Activated naive CD8-positive, alpha-beta T cell treated with anti-CD3 and anti-CD28 coated beads, Interleukin-2, amount 10 ng/mL, durations not matched to agents 7 days and 5 days (primary cell): Measurements from ENCODE around the gene CRTC1. TPM values are rescaled to one million over a fixed set of nuclear protein-coding genes. Genes with fewer than 3 reads are reported as not detected.
A peak's percentile ranks its signal among the peaks of the same experiment; 100 is the strongest.
"Not testable (repeated sequence)": the region's sequence is repeated elsewhere in the genome, so short reads cannot be mapped to it uniquely, and the experiment has no call there.

ENCODE experiments used
- ATAC-seq: fragments of 150-1000 bp; cut with Tn5 transposase; one replicate; pipeline ENCODE4 v1.10.0; 2021; ENCODE audit warnings: low read depth, moderate library complexity
- POLR2A ChIA-PET: fragments of 350-600 bp; sonication (Branson Sonifier 250); formaldehyde crosslinking; loops from one replicate; lab custom pipeline; 2021; ENCODE audit warnings: antibody characterized with exemption; lab: Charles Lee
- DNase-seq: peaks from one replicate; pipeline ENCODE4 v3.0.0; 2021
- H3K27ac Mint-ChIP-seq: one replicate; pipeline ENCODE4 v1.8.0; 2022; ENCODE audit warnings: mild to moderate bottlenecking, mixed read lengths
- H3K27me3 Mint-ChIP-seq: one replicate; pipeline ENCODE4 v1.8.0; 2022; ENCODE audit warnings: mild to moderate bottlenecking, moderate library complexity, mixed read lengths
- H3K36me3 Mint-ChIP-seq: one replicate; pipeline ENCODE4 v1.8.0; 2021; ENCODE audit warnings: mild to moderate bottlenecking, mixed read lengths
- H3K4me1 Mint-ChIP-seq: one replicate; pipeline ENCODE4 v1.8.0; 2021; ENCODE audit warnings: mixed read lengths
- H3K4me3 Mint-ChIP-seq: one replicate; pipeline ENCODE4 v1.8.0; 2022; ENCODE audit warnings: mild to moderate bottlenecking, moderate library complexity, mixed read lengths
- H3K9me3 Mint-ChIP-seq: one replicate; pipeline ENCODE4 v1.8.0; 2021; ENCODE audit warnings: mixed read lengths
- total RNA-seq, 2 experiments: library from RNA; stranded (reverse); gene quantifications; one replicate each; pipeline ENCODE4 v1.2.3, GENCODE V29; 2021

The CRTC1 gene
- total RNA-seq, 2 experiments from 2014 or later: 10.3 to 11.8 TPM

DNA sequence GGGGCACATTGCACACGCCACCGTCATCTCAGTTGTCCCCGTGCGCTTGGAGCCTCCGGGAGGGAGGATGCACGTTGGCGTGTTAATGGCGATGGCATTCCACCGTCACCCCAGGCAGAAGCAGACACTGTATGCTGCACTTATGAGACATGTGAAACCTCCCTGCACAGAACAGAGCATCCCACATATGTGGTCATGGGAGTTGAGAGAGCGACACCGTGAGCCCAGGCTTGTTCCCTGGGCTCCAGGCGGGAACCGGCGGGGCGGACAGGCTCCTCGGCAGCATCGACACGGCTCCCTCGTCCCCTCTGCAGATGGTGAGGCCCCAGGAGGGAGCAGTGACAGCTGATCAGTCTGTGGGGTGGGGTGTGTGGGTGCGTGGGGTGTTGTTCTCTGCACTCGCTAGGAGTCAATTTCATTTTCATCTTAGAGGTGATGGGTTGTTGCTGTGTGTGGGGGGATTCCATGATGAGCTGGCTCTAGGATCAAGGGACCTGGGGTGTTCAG lies 40.4 kb downstream of the CRTC1 start:
- H3K27me3 Mint-ChIP-seq: no peaks in the 10 kb centered on the region
- H3K27ac Mint-ChIP-seq: peak overlapping the region; percentile 28
- no peak for DNase-seq
- no peaks in the 10 kb centered on the region for H3K9me3 Mint-ChIP-seq
- no peaks in the 10 kb centered on the region for H3K36me3 Mint-ChIP-seq
- H3K4me1 Mint-ChIP-seq: no peaks in the 10 kb centered on the region
- ATAC-seq: no peak
- POLR2A ChIA-PET: no interaction called here
- no peak overlapping the region for H3K4me3 Mint-ChIP-seq

DNA sequence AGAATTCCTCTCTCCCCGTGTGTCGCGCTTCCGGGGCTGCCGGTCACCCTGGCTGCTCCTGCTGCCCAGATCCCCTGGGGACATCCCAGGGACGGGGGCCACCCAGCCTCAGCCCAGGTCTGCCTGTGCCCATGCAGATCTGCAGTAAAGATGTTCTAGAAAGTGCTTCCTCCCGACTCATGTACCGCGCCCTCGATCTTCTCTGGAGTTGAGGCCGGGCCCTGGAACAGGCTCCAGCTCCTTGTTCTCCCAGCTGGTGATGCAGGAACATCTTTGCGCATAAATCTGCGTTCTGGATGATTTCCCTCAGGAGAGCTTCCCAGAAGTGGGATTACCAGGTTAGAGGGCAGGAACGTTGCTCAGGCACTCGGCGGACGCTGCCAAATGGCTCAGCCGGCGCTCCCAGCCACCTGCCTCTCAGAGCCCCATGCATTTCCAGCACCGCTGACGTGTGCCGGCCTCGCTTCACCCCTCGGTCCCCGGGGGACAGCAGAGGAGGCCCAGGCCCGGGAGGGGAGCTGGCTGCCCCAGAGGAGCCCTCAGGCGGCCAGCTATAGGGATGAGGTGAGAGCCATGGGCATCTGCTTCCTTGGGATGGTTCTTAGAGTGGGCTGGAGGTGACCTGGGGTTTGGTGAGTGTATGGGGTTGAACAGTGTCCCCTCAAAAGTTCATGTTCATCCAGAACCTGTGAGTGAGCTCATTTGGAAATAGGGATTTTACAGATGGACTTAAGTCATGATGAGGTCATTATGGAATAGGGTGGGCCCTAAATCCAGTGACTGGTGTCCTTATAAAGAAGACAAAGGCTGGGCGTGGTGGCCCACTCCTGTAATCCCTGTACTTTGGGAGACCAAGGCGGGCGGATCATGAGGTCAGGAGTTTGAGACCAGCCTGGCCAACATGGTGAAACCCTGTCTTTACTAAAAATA lies 42.6 kb downstream of the CRTC1 start:
- ATAC-seq: no peak
- DNase-seq: no peak
- no peak overlapping the region for H3K4me3 Mint-ChIP-seq
- no peak overlapping the region for H3K27ac Mint-ChIP-seq
- POLR2A ChIA-PET: no interaction called here
- H3K4me1 Mint-ChIP-seq: no peaks in the 10 kb centered on the region
- no peaks in the 10 kb centered on the region for H3K9me3 Mint-ChIP-seq
- no peaks in the 10 kb centered on the region for H3K36me3 Mint-ChIP-seq
- H3K27me3 Mint-ChIP-seq: no peaks in the 10 kb centered on the region

DNA sequence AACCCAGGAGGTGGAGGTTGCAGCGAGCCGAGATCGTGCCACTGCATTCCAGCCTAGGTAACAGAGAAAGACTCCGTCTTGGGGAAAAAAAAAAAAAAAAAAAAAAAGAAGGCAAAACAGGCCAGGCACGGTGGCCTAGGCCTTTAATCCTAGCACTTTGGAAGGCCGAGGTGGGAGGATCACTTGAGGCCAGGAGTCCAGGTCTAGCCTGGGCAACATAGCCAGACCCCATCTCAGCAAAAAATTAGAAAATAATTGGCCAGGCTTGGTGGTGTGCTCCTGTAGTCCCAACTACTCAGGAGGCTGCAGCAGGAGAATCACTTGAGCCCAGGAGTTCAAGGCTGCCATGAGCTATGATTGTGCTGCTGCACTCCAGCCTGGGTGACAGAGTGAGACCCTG lies 43.4 kb downstream of the CRTC1 start:
- no peak for ATAC-seq
- Mint-ChIP-seq H3K4me1 (no peaks in the 10 kb centered on the region), H3K27me3 (no peaks in the 10 kb centered on the region), H3K4me3 (no peak overlapping the region), H3K9me3 (no peaks in the 10 kb centered on the region), H3K36me3 (no peaks in the 10 kb centered on the region), H3K27ac (no peak overlapping the region)
- POLR2A ChIA-PET: no interaction called here
- no peak for DNase-seq

DNA sequence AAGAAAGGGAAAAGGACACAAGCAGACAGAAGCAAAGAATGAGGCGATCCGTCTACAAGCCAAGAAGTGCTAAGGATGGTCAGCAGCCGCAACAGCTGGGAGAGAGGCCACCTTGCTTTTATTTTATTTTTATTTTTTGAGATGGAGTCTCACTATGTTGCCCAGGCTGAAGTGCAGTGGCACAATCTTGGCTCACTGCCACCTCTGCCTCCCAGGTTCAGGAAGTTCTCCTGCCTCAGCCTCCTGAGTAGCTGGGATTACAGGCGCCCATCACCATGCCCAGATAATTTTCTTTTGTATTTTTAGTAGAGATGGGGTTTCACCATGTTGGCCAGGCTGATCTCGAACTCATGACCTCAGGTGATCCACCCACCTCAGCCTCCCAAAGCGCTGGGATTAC lies 44.1 kb downstream of the CRTC1 start:
- H3K27me3 Mint-ChIP-seq, H3K4me1 Mint-ChIP-seq, DNase-seq, H3K27ac Mint-ChIP-seq, H3K36me3 Mint-ChIP-seq, POLR2A ChIA-PET, H3K9me3 Mint-ChIP-seq, H3K4me3 Mint-ChIP-seq, ATAC-seq: not testable (repeated sequence)

DNA sequence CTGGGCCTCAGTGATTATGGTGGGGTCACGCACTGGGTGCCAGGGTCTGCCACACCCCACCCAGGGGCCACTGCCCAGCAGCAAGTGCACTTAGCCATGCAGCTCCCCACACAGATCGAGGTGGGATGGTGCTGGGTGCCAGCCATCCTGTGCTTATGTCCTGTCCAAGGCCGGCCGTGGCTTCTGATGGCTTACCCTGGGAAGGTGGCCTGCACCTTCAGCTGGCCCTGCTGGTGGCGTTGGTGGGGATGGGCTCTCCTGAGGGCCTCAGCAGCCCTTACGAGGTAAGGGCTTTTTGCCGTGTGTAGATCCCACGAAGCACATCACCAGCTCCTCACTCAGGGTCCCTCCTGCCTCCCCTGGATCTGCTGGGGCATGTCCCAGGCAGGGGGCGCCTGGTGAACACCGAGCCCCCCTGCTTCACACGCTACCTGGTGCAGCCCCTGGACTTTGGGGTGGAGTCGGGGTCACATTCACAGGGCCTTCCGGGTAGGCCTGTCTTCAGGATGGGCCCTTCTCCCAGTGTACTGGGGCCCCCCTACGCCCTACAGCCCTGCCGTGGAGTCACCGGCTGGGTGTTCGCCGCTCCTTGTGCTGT lies 46.6 kb downstream of the CRTC1 start:
- POLR2A ChIA-PET: no interaction called here
- Mint-ChIP-seq H3K4me1 (no peaks in the 10 kb centered on the region), H3K27ac (no peak overlapping the region), H3K9me3 (no peaks in the 10 kb centered on the region), H3K27me3 (no peaks in the 10 kb centered on the region), H3K36me3 (no peaks in the 10 kb centered on the region), H3K4me3 (no peak overlapping the region)
- no peak for DNase-seq
- ATAC-seq: no peak

DNA sequence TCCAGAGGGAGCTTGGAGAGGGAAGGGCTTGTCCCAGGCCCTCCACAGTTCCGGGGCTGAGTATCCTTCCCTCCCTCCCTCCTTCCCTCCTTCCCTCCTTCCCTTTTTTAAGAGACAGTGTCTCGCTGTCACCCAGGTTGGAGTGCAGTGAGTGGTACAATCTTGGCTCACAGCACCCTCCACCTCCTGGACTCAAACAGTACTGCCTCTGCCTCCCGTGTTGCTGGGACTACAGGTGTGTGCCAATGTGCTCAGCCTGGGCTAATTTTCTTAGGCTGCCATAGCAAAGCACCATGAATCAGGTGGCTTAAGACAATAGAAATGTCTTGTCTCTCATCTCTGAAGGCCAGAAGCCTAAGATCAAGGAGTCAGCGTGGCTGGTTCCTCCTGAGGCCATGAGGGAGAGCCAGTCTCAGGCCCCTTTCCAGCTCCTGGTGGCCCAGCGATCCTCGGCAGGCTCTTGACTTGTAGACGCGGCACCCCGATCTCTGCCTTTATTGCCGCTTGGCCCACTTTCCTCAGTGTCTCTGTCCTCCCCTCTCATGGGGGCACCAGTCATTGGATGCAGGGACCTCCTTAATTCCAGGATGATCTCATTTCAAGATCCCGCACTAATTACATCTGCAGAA lies 47.5 kb downstream of the CRTC1 start:
- H3K9me3 Mint-ChIP-seq: no peaks in the 10 kb centered on the region
- no peak for DNase-seq
- POLR2A ChIA-PET: no interaction called here
- no peak overlapping the region for H3K4me3 Mint-ChIP-seq
- H3K27me3 Mint-ChIP-seq: no peaks in the 10 kb centered on the region
- peak overlapping the region; percentile 34 for H3K27ac Mint-ChIP-seq
- H3K4me1 Mint-ChIP-seq: no peaks in the 10 kb centered on the region
- no peak for ATAC-seq
- no peaks in the 10 kb centered on the region for H3K36me3 Mint-ChIP-seq

DNA sequence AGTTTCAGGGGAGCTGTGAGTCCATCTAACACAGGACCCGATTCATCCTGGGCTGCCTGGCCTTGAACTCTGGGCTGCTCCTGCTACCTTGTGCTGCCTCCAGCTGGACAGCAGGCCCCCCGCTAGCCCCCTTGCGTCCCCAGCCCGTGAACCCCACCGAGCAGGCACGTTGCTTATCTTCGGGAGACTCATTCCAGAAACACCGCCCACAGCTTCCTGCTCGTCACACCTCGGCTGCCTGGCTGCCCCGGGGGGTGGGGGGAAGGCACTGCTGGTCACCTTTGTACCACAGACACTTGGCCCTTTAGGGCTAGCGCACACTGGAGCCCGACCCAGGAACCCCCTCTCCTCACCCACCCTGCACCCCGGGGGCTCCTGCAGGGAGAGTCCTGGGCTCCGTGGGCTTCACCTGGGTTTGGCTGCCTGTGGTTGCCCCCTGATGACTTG lies 48.1 kb downstream of the CRTC1 start:
- H3K4me1 Mint-ChIP-seq: no peaks in the 10 kb centered on the region
- no peaks in the 10 kb centered on the region for H3K9me3 Mint-ChIP-seq
- no peaks in the 10 kb centered on the region for H3K36me3 Mint-ChIP-seq
- POLR2A ChIA-PET: no interaction called here
- ATAC-seq (no peak), DNase-seq (no peak)
- H3K27me3 Mint-ChIP-seq: no peaks in the 10 kb centered on the region
- H3K4me3 Mint-ChIP-seq: no peak overlapping the region
- no peak overlapping the region for H3K27ac Mint-ChIP-seq

DNA sequence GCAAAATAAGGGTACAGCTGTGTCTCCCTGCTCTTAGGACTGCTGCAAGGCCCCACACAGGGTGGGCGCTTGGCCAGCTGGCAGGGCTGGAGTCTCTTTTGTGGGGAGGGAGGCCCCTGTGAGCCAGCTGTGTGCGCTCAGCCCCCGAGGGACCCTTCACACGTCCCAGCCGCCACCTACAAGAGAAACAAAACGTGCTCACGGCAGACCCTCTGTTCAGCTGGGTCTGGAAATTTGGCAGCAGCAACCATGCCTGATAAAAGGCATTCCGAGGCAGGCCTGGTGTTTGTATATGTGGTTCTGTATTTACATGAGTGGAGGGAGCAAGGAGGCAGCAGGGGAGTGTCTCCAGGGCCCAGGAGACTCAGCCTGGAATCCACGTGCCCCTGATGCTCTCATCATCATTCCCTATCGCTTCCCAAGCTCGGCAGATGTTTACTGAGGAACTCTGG lies 49.7 kb downstream of the CRTC1 start:
- ATAC-seq: no peak

DNA sequence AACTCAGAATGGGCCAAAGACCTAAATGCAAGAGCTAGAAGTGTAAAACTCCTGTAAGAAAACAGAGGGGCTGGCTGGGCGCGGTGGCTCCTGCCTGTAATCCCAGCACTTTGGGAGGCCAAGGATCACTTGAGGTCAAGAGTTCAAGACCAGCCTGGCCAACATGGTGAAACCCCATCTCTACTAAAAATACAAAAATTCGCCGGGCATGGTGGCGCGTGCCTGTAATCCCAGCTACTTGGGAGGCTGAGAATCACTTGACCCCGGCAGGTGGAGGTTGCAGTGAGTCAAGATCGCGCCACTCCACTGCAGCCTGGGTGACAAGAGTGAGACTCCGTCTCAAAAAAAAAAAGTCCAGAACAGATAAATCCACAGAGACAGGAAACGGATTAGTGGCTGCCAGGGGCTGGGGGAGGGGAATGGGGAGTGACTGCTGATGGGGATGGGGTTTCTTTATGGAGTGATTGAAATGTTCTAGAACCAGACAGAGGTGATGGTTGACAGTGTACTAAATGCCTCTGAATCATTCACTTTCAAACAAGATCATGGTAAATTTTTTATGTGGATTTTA lies 50.4 kb downstream of the CRTC1 start:
- H3K36me3 Mint-ChIP-seq, H3K27ac Mint-ChIP-seq, H3K4me3 Mint-ChIP-seq, POLR2A ChIA-PET, ATAC-seq, DNase-seq, H3K27me3 Mint-ChIP-seq, H3K9me3 Mint-ChIP-seq, H3K4me1 Mint-ChIP-seq: not testable (repeated sequence)

More for the DNA sequence above, 49.7 kb downstream of the CRTC1 start:
- Mint-ChIP-seq H3K27ac (no peak overlapping the region), H3K4me3 (no peak overlapping the region), H3K9me3 (no peaks in the 10 kb centered on the region), H3K36me3 (no peaks in the 10 kb centered on the region), H3K27me3 (no peaks in the 10 kb centered on the region), H3K4me1 (no peaks in the 10 kb centered on the region)
- POLR2A ChIA-PET: no interaction called here
- no peak for DNase-seq

DNA sequence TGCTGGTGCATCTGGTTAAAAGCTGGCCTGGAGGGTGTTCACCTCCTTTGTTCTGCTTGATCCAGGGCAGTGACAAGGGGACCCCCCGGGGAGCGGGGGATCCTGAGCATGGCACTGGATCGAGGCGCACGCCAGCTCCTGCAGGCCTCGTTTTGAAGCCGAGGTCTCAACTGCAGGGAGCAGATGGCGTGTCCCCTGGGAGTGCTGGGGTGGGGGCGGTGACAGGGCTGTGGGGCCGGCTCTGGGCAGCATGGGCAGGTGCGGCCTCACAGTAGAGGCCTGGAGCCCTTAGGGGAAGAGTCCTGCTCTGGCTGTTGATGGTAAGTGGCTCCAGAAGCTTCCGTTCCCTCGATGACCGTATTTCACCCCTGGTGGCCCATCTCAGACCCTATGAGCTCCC lies 51.8 kb downstream of the CRTC1 start:
- Mint-ChIP-seq H3K4me3 (no peak overlapping the region), H3K4me1 (no peaks in the 10 kb centered on the region), H3K36me3 (no peaks in the 10 kb centered on the region), H3K27ac (no peak overlapping the region), H3K27me3 (no peaks in the 10 kb centered on the region), H3K9me3 (no peaks in the 10 kb centered on the region)
- ATAC-seq: no peak
- no peak for DNase-seq
- POLR2A ChIA-PET: no interaction called here

DNA sequence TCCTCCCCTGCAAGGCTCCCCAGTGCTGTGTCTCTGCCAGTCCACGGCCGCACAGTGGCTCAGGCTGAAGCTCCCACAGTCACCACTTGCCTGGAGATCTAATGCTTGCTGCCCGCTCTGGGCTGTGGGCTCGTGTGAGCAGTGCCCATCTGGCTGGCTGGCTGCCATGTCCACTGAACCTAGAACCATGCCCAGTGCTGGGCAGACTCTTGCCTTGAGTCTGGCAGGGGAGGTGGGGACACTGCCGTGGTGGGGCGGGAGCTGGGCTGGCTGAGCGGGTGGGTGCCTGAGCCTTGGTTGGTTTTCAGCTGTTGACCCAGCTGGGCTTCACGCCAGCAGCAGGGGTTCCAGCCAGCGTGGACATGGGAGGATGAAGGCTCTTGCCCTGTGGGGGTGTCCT lies 52.3 kb downstream of the CRTC1 start:
- Mint-ChIP-seq H3K36me3 (no peaks in the 10 kb centered on the region), H3K9me3 (no peaks in the 10 kb centered on the region), H3K27me3 (no peaks in the 10 kb centered on the region), H3K4me1 (no peaks in the 10 kb centered on the region), H3K4me3 (no peak overlapping the region), H3K27ac (no peak overlapping the region)
- POLR2A ChIA-PET: no interaction called here
- ATAC-seq (no peak), DNase-seq (no peak)

DNA sequence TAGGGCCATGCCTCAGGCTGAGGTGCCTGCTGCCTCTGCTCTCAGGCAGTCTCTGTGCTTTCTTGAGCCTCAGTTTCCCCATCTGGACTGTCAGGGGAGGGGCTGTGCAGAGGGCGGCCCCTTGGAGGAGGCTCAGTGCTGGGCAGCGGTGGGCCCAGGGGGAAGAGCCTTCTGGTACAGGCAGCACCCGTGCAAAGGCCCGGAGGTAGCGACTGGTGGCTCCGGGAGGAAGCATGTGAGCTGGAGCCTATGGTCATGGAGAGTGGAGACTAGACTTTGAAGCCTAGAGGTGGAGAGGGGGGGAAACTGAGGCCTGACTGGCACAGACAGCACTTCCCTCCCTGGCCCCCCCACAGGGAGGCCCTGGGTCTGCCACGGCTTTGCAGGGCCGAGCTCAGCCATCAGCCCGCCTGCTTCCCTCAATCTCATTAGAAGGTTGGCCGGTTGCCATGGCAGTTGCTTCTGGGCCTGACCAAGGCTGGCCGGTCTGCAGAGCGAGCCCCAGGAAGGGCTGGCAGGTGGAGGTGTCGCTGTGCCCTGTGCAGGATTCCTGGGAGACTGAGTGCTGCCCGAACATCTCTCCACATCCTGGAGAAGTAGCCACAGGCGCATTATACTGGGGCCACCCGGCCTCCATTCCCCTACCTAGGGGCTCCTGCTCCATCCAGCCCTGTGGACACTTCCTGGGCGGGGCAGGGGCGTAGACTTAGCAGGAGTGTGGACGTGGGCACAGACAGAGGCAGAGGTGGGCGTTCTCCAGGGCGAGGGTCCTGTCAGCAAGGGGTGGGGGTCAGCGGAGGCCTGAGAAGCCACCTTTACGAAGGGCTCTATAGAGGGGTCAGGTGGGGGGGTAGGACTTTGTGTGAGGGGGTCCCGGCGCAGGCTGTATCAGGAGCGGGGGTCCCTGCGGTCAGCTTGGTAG lies 53.2 kb downstream of the CRTC1 start:
- Mint-ChIP-seq H3K4me3 (no peak overlapping the region), H3K27me3 (no peaks in the 10 kb centered on the region), H3K9me3 (no peaks in the 10 kb centered on the region), H3K27ac (no peak overlapping the region), H3K36me3 (no peaks in the 10 kb centered on the region), H3K4me1 (no peaks in the 10 kb centered on the region)
- no peak for ATAC-seq
- POLR2A ChIA-PET: no interaction called here
- DNase-seq: no peak
